Endodermal cell (in vitro differentiated cells): ENCODE results near the gene ZNF132. TPM values are rescaled to one million over a fixed set of nuclear protein-coding genes. Genes with fewer than 3 reads are reported as not detected.

Experiments used
- DNase-seq: peaks from one replicate; pipeline ENCODE4 v3.0.0-alpha.2; 2017
- H3K27ac ChIP-seq: 2 replicates; pipeline ENCODE4 v1.5.1; 2013; ENCODE audit warnings: mild to moderate bottlenecking, low read depth, low read length, moderate library complexity
- H3K27me3 ChIP-seq: 2 replicates; pipeline ENCODE4 v1.6.1; 2013; ENCODE audit warnings: mild to moderate bottlenecking, low read length, moderate library complexity; ENCODE audit not compliant: insufficient read depth, control insufficient read depth, poor library complexity, severe bottlenecking
- H3K36me3 ChIP-seq: 2 replicates; pipeline ENCODE4 v1.7.0; 2013; ENCODE audit warnings: mild to moderate bottlenecking, low read length, moderate library complexity; ENCODE audit not compliant: control insufficient read depth, insufficient read depth
- H3K4me1 ChIP-seq: one replicate; pipeline ENCODE4 v1.7.0; 2013; ENCODE audit warnings: low read length; ENCODE audit not compliant: control insufficient read depth, insufficient read depth
- H3K4me3 ChIP-seq: 2 replicates; pipeline ENCODE4 v1.5.1; 2013; ENCODE audit warnings: mild to moderate bottlenecking, low read length, moderate library complexity
- H3K9ac ChIP-seq: 2 replicates; pipeline ENCODE4 v1.6.1; 2013; ENCODE audit warnings: mild to moderate bottlenecking, low read length, moderate library complexity; ENCODE audit not compliant: poor library complexity, severe bottlenecking; ENCODE audit errors: extremely low read depth
- H3K9me3 ChIP-seq: 2 replicates; pipeline ENCODE4 v1.6.1; 2013; ENCODE audit warnings: mild to moderate bottlenecking, low read length, moderate library complexity; ENCODE audit not compliant: control insufficient read depth
- H3K27ac Mint-ChIP-seq: 2 replicates; pipeline ENCODE4 v1.8.0; 2020; ENCODE audit warnings: mixed read lengths
- H3K27me3 Mint-ChIP-seq: 2 replicates; pipeline ENCODE4 v1.8.0; 2021; ENCODE audit warnings: mild to moderate bottlenecking, mixed read lengths; ENCODE audit not compliant: insufficient read depth
- H3K36me3 Mint-ChIP-seq: 2 replicates; pipeline ENCODE4 v1.8.0; 2020; ENCODE audit warnings: low read depth, mixed read lengths
- H3K4me1 Mint-ChIP-seq: 2 replicates; pipeline ENCODE4 v1.8.0; 2020; ENCODE audit warnings: mixed read lengths
- H3K4me3 Mint-ChIP-seq: 2 replicates; pipeline ENCODE4 v1.8.0; 2020; ENCODE audit warnings: mild to moderate bottlenecking, moderate library complexity, mixed read lengths
- H3K9me3 Mint-ChIP-seq: 2 replicates; pipeline ENCODE4 v1.8.0; 2020; ENCODE audit warnings: mild to moderate bottlenecking, mixed read lengths
- CTCF ChIP-seq: fragments of 200-600 bp; sonication (generic); conservative IDR thresholded peaks from 2 replicates; pipeline ENCODE4 v1.5.0; 2021; ENCODE audit warnings: antibody characterized with exemption, mild to moderate bottlenecking
- WGBS, 2 experiments: methylation state at CpG; one replicate each; pipeline versions ENCODE4 v1.1.5 to v1.1.7; 2013; ENCODE audit warnings: missing lambda C conversion rate in 2 of 2, mixed read lengths in 1 of 2; ENCODE audit not compliant: insufficient coverage in 1 of 2, insufficient read length in 1 of 2; 5-methylcytosine and 5-hydroxymethylcytosine counted together
- microRNA-seq: library from miRNA; unstranded; fragments of <30 nt; microRNA quantifications from one replicate; pipeline ENCODE4 v1.2.0, GENCODE V29; 2020; ENCODE audit warnings: borderline microRNAs expressed
- total RNA-seq, 2 donors: library from RNA; stranded (reverse); fragmentation: NEBNext Ultra II Directional in 1 of 2; extraction: Animal tissue kit (Norgen Biotek cat#: 25700) in 1 of 2; gene quantifications; 2 replicates in 1 of 2; 3 replicates in 1 of 2; pipeline ENCODE4 v1.2.1, GENCODE V29; 2021

Gene ZNF132
- total RNA-seq, 2 donors from 2014 or later = 0.71 to 1.2 TPM

DNA sequence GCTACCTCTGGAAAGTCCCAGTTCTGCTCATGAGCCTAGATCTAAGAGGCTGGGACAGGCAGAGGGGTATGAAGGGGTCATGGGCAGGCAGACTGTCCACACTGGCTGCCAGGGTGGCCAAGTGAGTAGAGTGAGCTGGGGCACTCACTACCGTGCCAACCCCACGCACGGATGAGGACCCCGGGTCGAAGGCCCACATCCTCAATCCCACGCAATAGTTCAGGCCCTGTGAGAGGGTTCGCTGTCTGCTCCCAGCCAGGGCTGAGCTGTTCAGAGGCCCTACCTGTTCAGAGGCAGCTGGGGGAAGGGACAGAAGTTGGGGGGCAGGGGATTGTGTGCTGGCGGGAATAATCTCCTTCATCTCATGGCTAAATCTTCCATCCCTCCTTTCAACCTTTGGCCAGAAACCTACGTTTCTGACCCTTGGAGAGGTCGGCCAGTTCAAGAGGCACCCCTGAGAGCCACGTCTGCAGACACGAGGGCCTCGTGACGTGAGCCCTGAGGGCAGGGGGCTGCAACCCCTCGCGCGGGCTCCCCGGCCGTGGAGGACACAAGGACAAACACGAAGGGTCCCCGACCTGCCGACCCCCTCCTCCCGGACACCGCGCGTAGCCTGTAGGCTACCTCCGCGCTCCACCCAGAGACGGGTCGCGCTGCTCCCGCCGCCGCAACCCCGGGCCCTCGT, 53.9 kb downstream of the ZNF132 start:
- no peaks in the 10 kb centered on the region for H3K27me3 ChIP-seq
- TF ChIP-seq CTCF = no peak
- peaks cover 24% of the 10 kb centered on the region for H3K36me3 Mint-ChIP-seq
- peak overlapping the region; percentile 99 for H3K4me3 ChIP-seq
- peak overlapping the region; percentile 97 for H3K27ac Mint-ChIP-seq
- peaks cover 13% of the 10 kb centered on the region for H3K4me1 ChIP-seq
- H3K4me1 Mint-ChIP-seq = peaks cover 18% of the 10 kb centered on the region
- no peaks in the 10 kb centered on the region for H3K9me3 ChIP-seq
- peaks cover 29% of the 10 kb centered on the region for H3K36me3 ChIP-seq
- H3K27me3 Mint-ChIP-seq = no peaks in the 10 kb centered on the region
- H3K27ac ChIP-seq = peak overlapping the region; percentile 98
- DNase-seq = peak; percentile 56
- peak overlapping the region; percentile 96 for H3K4me3 Mint-ChIP-seq
- no peaks in the 10 kb centered on the region for H3K9me3 Mint-ChIP-seq
- WGBS, 2 experiments = 15 to 20% methylated on average over 27 to 35 of the region's 36 CpGs
- H3K9ac ChIP-seq = peak overlapping the region; percentile 91

DNA sequence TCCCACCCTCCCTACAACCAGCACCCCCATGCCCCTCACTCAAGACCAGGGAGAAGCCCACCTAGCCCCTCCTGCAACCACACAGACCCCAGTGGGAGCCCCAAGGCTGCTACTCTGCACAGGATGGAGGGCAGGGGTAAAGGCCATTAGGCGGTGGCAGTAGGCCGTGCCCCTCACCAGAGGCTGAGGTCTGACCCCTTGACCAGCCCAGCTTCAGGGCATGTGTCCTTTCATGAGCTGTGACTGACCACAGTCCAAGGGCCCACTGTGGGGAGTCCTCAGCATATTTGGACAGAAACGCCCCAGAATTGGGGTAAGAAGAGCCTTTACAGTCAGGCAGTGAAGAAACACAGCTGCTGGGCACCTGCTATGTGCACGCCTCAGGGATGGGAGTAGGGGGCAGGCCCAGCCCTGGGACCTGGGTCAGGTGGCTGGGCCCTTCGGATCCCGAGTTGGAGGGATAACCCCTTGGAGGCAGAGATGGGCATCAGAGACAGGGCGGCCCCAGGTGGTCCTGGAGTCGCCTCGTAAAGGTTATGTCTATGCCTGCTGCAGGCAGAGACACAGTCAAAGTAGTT, 54.6 kb downstream of the ZNF132 start:
- Histone ChIP-seq H3K27me3 (no peaks in the 10 kb centered on the region), H3K9ac (peak overlapping the region; percentile 91), H3K36me3 (peaks cover 22% of the 10 kb centered on the region), H3K27ac (no peak overlapping the region), H3K9me3 (no peaks in the 10 kb centered on the region), H3K4me1 (peaks cover 13% of the 10 kb centered on the region), H3K4me3 (peak overlapping the region; percentile 99)
- DNase-seq = peak; percentile 37
- Mint-ChIP-seq H3K4me1 (peaks cover 18% of the 10 kb centered on the region), H3K4me3 (peak overlapping the region; percentile 96), H3K36me3 (peaks cover 18% of the 10 kb centered on the region), H3K9me3 (no peaks in the 10 kb centered on the region), H3K27me3 (no peaks in the 10 kb centered on the region), H3K27ac (peak overlapping the region; percentile 97)
- no peak for TF ChIP-seq CTCF
- WGBS, 2 experiments = 92 to 94% methylated on average over 8 to 9 of the region's 9 CpGs

GRCh38 chr19:58382997-58383603, 56.9 kb downstream of the ZNF132 start:
- WGBS, 2 experiments = 88 to 92% methylated on average over 5 to 6 of the region's 6 CpGs
- DNase-seq = peak; percentile 31
- Mint-ChIP-seq H3K4me3 (peak overlapping the region; percentile 67), H3K36me3 (peaks cover 4% of the 10 kb centered on the region), H3K9me3 (no peaks in the 10 kb centered on the region), H3K27ac (no peak overlapping the region), H3K4me1 (peaks cover 18% of the 10 kb centered on the region), H3K27me3 (no peaks in the 10 kb centered on the region)
- H3K27ac ChIP-seq = no peak overlapping the region
- H3K27me3 ChIP-seq = no peaks in the 10 kb centered on the region
- H3K9ac ChIP-seq = no peak overlapping the region
- peaks cover 2% of the 10 kb centered on the region for H3K36me3 ChIP-seq
- H3K9me3 ChIP-seq = no peaks in the 10 kb centered on the region
- H3K4me1 ChIP-seq = peaks cover 11% of the 10 kb centered on the region
- no peak overlapping the region for H3K4me3 ChIP-seq
- TF ChIP-seq CTCF = no peak

Small RNA genes lying within 50 kb of the gene (microRNA-seq; reads per million reads assigned to microRNA genes)
- not detected for gene MIR4754

Other genes starting within 250 kb of the ZNF132 start
- 10 to 100 TPM; 65.7 to 80.2 TPM for gene ZNF544, start 211.2 kb downstream of the ZNF132 start, total RNA-seq
- 10 to 100 TPM; 14.4 to 16.1 TPM for gene ZNF8, start 161.2 kb downstream of the ZNF132 start, total RNA-seq
- 10 to 100 TPM; 27.5 to 28.0 TPM for gene ERVK3-1, start 134.8 kb downstream of the ZNF132 start, total RNA-seq
- gene ZSCAN22, start 113.2 kb downstream of the ZNF132 start, total RNA-seq = 1 to 10 TPM; 3.8 TPM
- gene A1BG, start 86.7 kb downstream of the ZNF132 start, total RNA-seq = 10 to 100 TPM; 12.6 to 16.4 TPM
- 1 to 10 TPM; 5.2 to 5.9 TPM for gene ZNF497, start 77.4 kb downstream of the ZNF132 start, total RNA-seq
- 1 to 10 TPM; 3.1 to 3.8 TPM for gene ZNF837, start 59.1 kb downstream of the ZNF132 start, total RNA-seq
- gene RPS5, start 52.9 kb downstream of the ZNF132 start, total RNA-seq = 1,000 to 10,000 TPM in 1 of 2 donors, 100 to 1,000 TPM in 1; 896 to 1,039 TPM
- under 1 TPM; 0.82 to 0.92 TPM for gene RNF225, start 44.5 kb downstream of the ZNF132 start, total RNA-seq
- 10 to 100 TPM; 10.3 to 14.8 TPM for gene ZNF584, start 31.5 kb downstream of the ZNF132 start, total RNA-seq
- gene ZNF324B, start 11.5 kb upstream of the ZNF132 start, total RNA-seq = 1 to 10 TPM; 5.4 to 6.0 TPM
- 1 to 10 TPM; 7.0 to 8.7 TPM for gene ZNF324, start 26.9 kb upstream of the ZNF132 start, total RNA-seq
- gene ZNF446, start 36.2 kb upstream of the ZNF132 start, total RNA-seq = 10 to 100 TPM; 10.4 to 10.7 TPM
- 10 to 100 TPM; 13.6 to 15.3 TPM for gene SLC27A5, start 71.8 kb upstream of the ZNF132 start, total RNA-seq
- 10 to 100 TPM; 19.0 to 19.4 TPM for gene ZBTB45, start 79.7 kb upstream of the ZNF132 start, total RNA-seq
- gene TRIM28, start 103.9 kb upstream of the ZNF132 start, total RNA-seq = 100 to 1,000 TPM; 809 to 859 TPM
- 100 to 1,000 TPM in 1 of 2 donors, 10 to 100 TPM in 1; 97.7 to 147 TPM for gene CHMP2A, start 115.0 kb upstream of the ZNF132 start, total RNA-seq
- 100 to 1,000 TPM in 1 of 2 donors, 10 to 100 TPM in 1; 90.8 to 116 TPM for gene UBE2M, start 118.5 kb upstream of the ZNF132 start, total RNA-seq
- 10 to 100 TPM; 24.3 to 33.1 TPM for gene MZF1, start 133.2 kb upstream of the ZNF132 start, total RNA-seq